Left cardiac atrium (tissue), 4 donors: Measurements from ENCODE around the gene GNPDA1. TPM values are rescaled to one million over a fixed set of nuclear protein-coding genes. Genes with fewer than 3 reads are reported as not detected.
"Not testable (repeated sequence)": the region's sequence is repeated elsewhere in the genome, so short reads cannot be mapped to it uniquely, and the experiment has no call there.

Source experiments
- ATAC-seq, 2 donors: fragments of 200-7000 bp; cut with Tn5 transposase; one replicate each; pipeline ENCODE4 v1.9.1; 2020; ENCODE audit warnings: mild to moderate bottlenecking in 2 of 2, moderate library complexity in 2 of 2
- DNase-seq: peaks from one replicate; pipeline ENCODE4 v3.0.0-alpha.2; 2020
- intact Hi-C, 2 donors: fragments of 100-400 bp; cut with DNase I; formaldehyde crosslinking; loops; one replicate each; pipeline versions ENCODE4 v1.14.1 to v1.15.1; 2022 to 2023
- long read RNA-seq: library from polyadenylated mRNA; unstranded; transcript quantifications from one replicate; pipeline ENCODE4 v2.0.0, GENCODE V29; 2021
- total RNA-seq, 2 donors: library from RNA; stranded (reverse); fragmentation: NEBNext Ultra II Directional; extraction: Animal tissue kit (Norgen Biotek cat#: 25700); gene quantifications; one replicate each; pipeline ENCODE4 v1.2.1, GENCODE V29; 2021
- donor health status: DM: no; HTN: yes; CAD: no.
- donor health status: DM: no; HTN: yes; CAD: no; lungs with severe emphysema.
- donor health status: DM: yes; HTN: yes; CAD: no.
- donor health status: Dilated cardiomyopathy.

The GNPDA1 gene
- total RNA-seq: 10 to 100 TPM; 17.3 to 25.7 TPM
- long read RNA-seq, transcript GNPDA1-201 (7 exons, 2,273 nt): major isoform, 23 of 27 reads
- long read RNA-seq, partial matches to known transcripts: 1 of 27 reads
- long read RNA-seq, other reads (novel, unspliced or antisense): 1 of 27 reads

GRCh38 chr5:142012792-142013388 lies at the start of gene GNPDA1:
GNPDA1 (minus strand) TSS chr5:142013027; CDS start chr5:142012035, 992 bp downstream.
- DNase-seq (peak; percentile 87), ATAC-seq (peak; percentile 92 to 98)
- intact Hi-C loops: loop anchor here (5.0 kb wide), 2 partner anchors 124 to 129 kb away; no protein-coding TSS in a partner anchor

- ATAC-seq: peak; percentile 40 to 45
- intact Hi-C loops: no loop called here
These were observed 46.6 kb upstream of the GNPDA1 start for GRCh38 chr5:142059304-142059940.

GRCh38 chr5:142057697-142058056 lies 44.9 kb upstream of the GNPDA1 start:
- ATAC-seq: no peak
- no peak for DNase-seq
- intact Hi-C loops: no loop called here

More at GRCh38 chr5:142059304-142059940, 46.6 kb upstream of the GNPDA1 start:
- DNase-seq: no peak

- intact Hi-C loops: no loop called here
- no peak for ATAC-seq
- no peak for DNase-seq
These were observed 44.2 kb upstream of the GNPDA1 start for GRCh38 chr5:142056816-142057696.

- no peak for ATAC-seq
- intact Hi-C loops: no loop called here
These were observed 42.5 kb upstream of the GNPDA1 start for GRCh38 chr5:142055301-142055700.

GRCh38 chr5:142053426-142054151 lies 40.8 kb upstream of the GNPDA1 start:
- peak; percentile 82 to 89 for ATAC-seq
- DNase-seq: no peak
- intact Hi-C loops: no loop called here

More at GRCh38 chr5:142055301-142055700, 42.5 kb upstream of the GNPDA1 start:
- DNase-seq: no peak

- DNase-seq, intact Hi-C loops, ATAC-seq: not testable (repeated sequence)
These were observed 39.2 kb upstream of the GNPDA1 start for GRCh38 chr5:142052026-142052425.

GRCh38 chr5:142048272-142048671 lies 35.4 kb upstream of the GNPDA1 start:
- ATAC-seq: no peak
- intact Hi-C loops: no loop called here
- DNase-seq: no peak

- intact Hi-C loops: no loop called here
- no peak for DNase-seq
These were observed 33.4 kb upstream of the GNPDA1 start for GRCh38 chr5:142046191-142046590.

GRCh38 chr5:142040881-142041280 lies 28.1 kb upstream of the GNPDA1 start:
- DNase-seq, intact Hi-C loops, ATAC-seq: not testable (repeated sequence)

More at GRCh38 chr5:142046191-142046590, 33.4 kb upstream of the GNPDA1 start:
- ATAC-seq: peak in 1 of 2 donors; percentile 86

GRCh38 chr5:142040285-142040684 lies 27.5 kb upstream of the GNPDA1 start:
- no peak for DNase-seq
- ATAC-seq: no peak
- intact Hi-C loops: no loop called here

GRCh38 chr5:142038735-142039134 lies 25.9 kb upstream of the GNPDA1 start:
- DNase-seq (no peak), ATAC-seq (no peak)
- intact Hi-C loops: no loop called here

GRCh38 chr5:142037599-142037998 lies 24.8 kb upstream of the GNPDA1 start:
- intact Hi-C loops, ATAC-seq, DNase-seq: not testable (repeated sequence)

GRCh38 chr5:142036918-142037317 lies 24.1 kb upstream of the GNPDA1 start:
- intact Hi-C loops: no loop called here
- ATAC-seq (no peak), DNase-seq (no peak)

GRCh38 chr5:142034994-142035393 lies 22.2 kb upstream of the GNPDA1 start:
- DNase-seq (no peak), ATAC-seq (no peak)
- intact Hi-C loops: no loop called here

- intact Hi-C loops, DNase-seq, ATAC-seq: not testable (repeated sequence)
These were observed 21.1 kb upstream of the GNPDA1 start for GRCh38 chr5:142033632-142034567.

GRCh38 chr5:142032747-142033631 lies 20.2 kb upstream of the GNPDA1 start:
- intact Hi-C loops: no loop called here
- no peak for DNase-seq
- peak; percentile 55 to 71 for ATAC-seq
